ENCODE data around the gene RBMY1E. TPM values are rescaled to one million over a fixed set of nuclear protein-coding genes. Genes with fewer than 3 reads are reported as not detected.
"Not testable (repeated sequence)": the region's sequence is repeated elsewhere in the genome, so short reads cannot be mapped to it uniquely, and the experiment has no call there.

Gene RBMY1E
- total RNA-seq = not detected
- not detected for total RNA-seq (2013)
- total RNA-seq = 0 reads per million in 29 experiments

- H3K36me3 Mint-ChIP-seq, CTCF ChIA-PET: not testable (repeated sequence)
- no CpG with 5 or more reads among the region's 29 CpGs for WGBS (ENCODE audit: insufficient coverage)
Observed at GRCh38 chrY:21917932-21918331, at the start of gene RBMY1E. Gene RBMY1E (minus strand): TSS chrY:21918032. CDS start chrY:21916054, 1,978 bp downstream.

DNA sequence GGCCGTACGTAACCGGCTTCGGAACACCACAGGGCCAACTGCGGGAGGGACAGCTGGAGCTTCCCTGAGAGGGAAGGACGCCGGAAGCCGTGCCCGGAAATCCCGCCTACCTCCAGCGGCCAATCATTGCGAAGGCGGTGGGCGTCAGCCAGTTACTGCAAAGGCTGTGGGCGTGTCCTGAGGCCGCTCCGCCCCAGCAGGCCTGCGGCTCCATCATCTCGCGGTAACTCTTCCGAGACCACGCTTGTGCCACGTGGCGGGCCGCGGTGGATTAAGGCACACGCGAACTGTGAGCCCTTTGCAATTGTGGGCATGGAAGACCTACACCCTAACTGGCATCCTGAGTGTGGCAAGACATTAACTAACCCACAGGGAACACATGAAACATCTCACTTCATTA is 23.4 kb downstream of the RBMY1E start, which contains the start of gene RBMY1D:
Gene RBMY1D, minus strand, starts transcription at position 101 of the 400 bp plus-strand sequence. CDS start 2,013 bp downstream, outside the sequence.
- H3K4me1 Mint-ChIP-seq = not testable (repeated sequence)

More at GRCh38 chrY:21917932-21918331, at the start of gene RBMY1E:
- H3K36me3 ChIP-seq (ENCODE audit: control insufficient read depth in 2 of 2, extremely low read depth in 1 of 2, insufficient read depth in 1 of 2, low read length in 1 of 2); H3K4me3 ChIP-seq (ENCODE audit: control insufficient read depth in 1 of 2, extremely low read depth in 1 of 2, low read length in 1 of 2); DNase-seq; H3K27me3 Mint-ChIP-seq; H3K27ac Mint-ChIP-seq; H3K4me1 Mint-ChIP-seq; H3K27ac ChIP-seq (ENCODE audit: low read length); H3K9me3 ChIP-seq; H3K4me1 ChIP-seq (ENCODE audit: control insufficient read depth in 1 of 2, extremely low read depth in 1 of 2, insufficient read depth in 2 of 2, low read length in 2 of 2); ATAC-seq (replicated peaks in 1 of 4); H3K4me3 Mint-ChIP-seq; POLR2A ChIA-PET; H3K9me3 Mint-ChIP-seq; H3K27me3 ChIP-seq (replicated peaks in 1 of 2; ENCODE audit: control insufficient read depth in 2 of 2, extremely low read depth in 1 of 2, insufficient read depth in 2 of 2, low read length in 1 of 2): not testable (repeated sequence)

GRCh38 chrY:21869407-21870076 is 48.3 kb downstream of the RBMY1E start:
- H3K9me3 Mint-ChIP-seq; H3K27ac Mint-ChIP-seq; H3K9me3 ChIP-seq; POLR2A ChIA-PET; CTCF ChIA-PET; H3K27ac ChIP-seq (ENCODE audit: low read length); H3K4me3 ChIP-seq (ENCODE audit: control insufficient read depth in 1 of 2, extremely low read depth in 1 of 2, low read length in 1 of 2); ATAC-seq (replicated peaks in 1 of 4); H3K36me3 ChIP-seq (ENCODE audit: control insufficient read depth in 2 of 2, extremely low read depth in 1 of 2, insufficient read depth in 1 of 2, low read length in 1 of 2); H3K27me3 ChIP-seq (replicated peaks in 1 of 2; ENCODE audit: control insufficient read depth in 2 of 2, extremely low read depth in 1 of 2, insufficient read depth in 2 of 2, low read length in 1 of 2); H3K36me3 Mint-ChIP-seq; H3K4me3 Mint-ChIP-seq; DNase-seq; H3K4me1 ChIP-seq (ENCODE audit: control insufficient read depth in 1 of 2, extremely low read depth in 1 of 2, insufficient read depth in 2 of 2, low read length in 2 of 2); H3K27me3 Mint-ChIP-seq; H3K4me1 Mint-ChIP-seq: not testable (repeated sequence)
- no CpG with 5 or more reads among the region's 5 CpGs for WGBS (ENCODE audit: insufficient coverage)

More for the DNA sequence above, 23.4 kb downstream of the RBMY1E start, which contains the start of gene RBMY1D:
- H3K36me3 Mint-ChIP-seq; H3K9me3 Mint-ChIP-seq; H3K27ac Mint-ChIP-seq; H3K27me3 ChIP-seq (replicated peaks in 1 of 2; ENCODE audit: control insufficient read depth in 2 of 2, extremely low read depth in 1 of 2, insufficient read depth in 2 of 2, low read length in 1 of 2); ATAC-seq (replicated peaks in 1 of 4); H3K4me3 Mint-ChIP-seq; POLR2A ChIA-PET; H3K9me3 ChIP-seq; H3K4me1 ChIP-seq (ENCODE audit: control insufficient read depth in 1 of 2, extremely low read depth in 1 of 2, insufficient read depth in 2 of 2, low read length in 2 of 2); DNase-seq; H3K27me3 Mint-ChIP-seq; H3K36me3 ChIP-seq (ENCODE audit: control insufficient read depth in 2 of 2, extremely low read depth in 1 of 2, insufficient read depth in 1 of 2, low read length in 1 of 2); H3K27ac ChIP-seq (ENCODE audit: low read length); CTCF ChIA-PET; H3K4me3 ChIP-seq (ENCODE audit: control insufficient read depth in 1 of 2, extremely low read depth in 1 of 2, low read length in 1 of 2): not testable (repeated sequence)
- no CpG with 5 or more reads among the region's 28 CpGs for WGBS (ENCODE audit: insufficient coverage)

Other genes starting within 250 kb of the RBMY1E start
- not detected for gene RBMY1D, start 23.5 kb downstream of the RBMY1E start, total RNA-seq